IMR-90 (cell line): ENCODE measurements around the gene SLC12A1. TPM values are rescaled to one million over a fixed set of nuclear protein-coding genes. Genes with fewer than 3 reads are reported as not detected.

Source experiments
- ATAC-seq: fragments of 200-7000 bp; cut with Tn5 transposase; 2 replicates; pipeline ENCODE4 v1.9.1; 2020; ENCODE audit warnings: low read depth, mild to moderate bottlenecking, moderate library complexity
- BruUV-seq: library from RNA; stranded (reverse); fragments of 400-500 nt; replicated peaks from 2 replicates; lab custom pipeline; 2021; lab: Mats Ljungman, UMichigan
- CTCF ChIA-PET: fragments of 300-600 bp; formaldehyde crosslinking; extraction: SDS; loops from one replicate; lab custom pipeline; 2021; ENCODE audit warnings: antibody characterized with exemption; lab: Yijun Ruan, JAX
- POLR2A ChIA-PET: fragments of 300-600 bp; sonication (Branson Sonifier 250); formaldehyde crosslinking; loops from one replicate; lab custom pipeline; 2022; ENCODE audit warnings: antibody characterized with exemption; ENCODE audit not compliant: unreplicated experiment; lab: Charles Lee
- DNase-seq: peaks from one replicate; pipeline ENCODE4 v3.0.0; 2013
- H2AFZ ChIP-seq: replicated peaks from 2 replicates; pipeline ENCODE3; 2013; ENCODE audit warnings: low read length, mild to moderate bottlenecking; ENCODE audit not compliant: poor library complexity
- H2AK5ac ChIP-seq: 2 replicates; pipeline ENCODE4 v1.6.1; 2013; ENCODE audit warnings: low read depth, low read length, inconsistent platforms
- H2AK9ac ChIP-seq: replicated peaks from 2 replicates; pipeline ENCODE3; 2013; ENCODE audit warnings: mild to moderate bottlenecking, low read depth, low read length, moderate library complexity; ENCODE audit not compliant: poor library complexity
- H2BK120ac ChIP-seq: 2 replicates; pipeline ENCODE4 v1.6.1; 2013; ENCODE audit warnings: low read depth, low read length, inconsistent platforms
- H2BK15ac ChIP-seq: 3 replicates; pipeline ENCODE4 v1.6.1; 2013; ENCODE audit warnings: low read depth, low read length, inconsistent platforms
- H2BK20ac ChIP-seq: 2 replicates; pipeline ENCODE4 v1.6.1; 2013; ENCODE audit warnings: low read depth, mild to moderate bottlenecking, inconsistent platforms, low read length, moderate library complexity
- H2BK5ac ChIP-seq: 2 replicates; pipeline ENCODE4 v1.6.1; 2013; ENCODE audit warnings: mild to moderate bottlenecking, low read depth, low read length, inconsistent platforms; ENCODE audit not compliant: poor library complexity, severe bottlenecking
- H3K14ac ChIP-seq: replicated peaks from 2 replicates; pipeline ENCODE4 v1.6.1; 2013; ENCODE audit warnings: low read depth, low read length, inconsistent platforms
- H3K18ac ChIP-seq: 2 replicates; pipeline ENCODE4 v1.6.1; 2013; ENCODE audit warnings: low read depth, low read length, control low read depth
- H3K23ac ChIP-seq: 2 replicates; pipeline ENCODE4 v1.6.1; 2013; ENCODE audit warnings: low read depth, low read length, inconsistent platforms
- H3K27ac ChIP-seq: 2 replicates; pipeline ENCODE4 v1.5.1; 2013; ENCODE audit warnings: mild to moderate bottlenecking, control low read depth, low read length; ENCODE audit not compliant: insufficient read depth
- H3K27me3 ChIP-seq: 2 replicates; pipeline ENCODE4 v1.6.1; 2013; ENCODE audit warnings: low read length; ENCODE audit not compliant: control insufficient read depth, insufficient read depth
- H3K36me3 ChIP-seq: 2 replicates; pipeline ENCODE4 v1.6.1; 2013; ENCODE audit warnings: low read length, mixed read lengths; ENCODE audit not compliant: control insufficient read depth, insufficient read depth
- H3K4ac ChIP-seq: 2 replicates; pipeline ENCODE4 v1.6.1; 2013; ENCODE audit warnings: low read depth, low read length, inconsistent platforms
- H3K4me1 ChIP-seq: 2 replicates; pipeline ENCODE4 v1.6.1; 2013; ENCODE audit warnings: low read length, mixed read lengths; ENCODE audit not compliant: control insufficient read depth, insufficient read depth
- H3K4me2 ChIP-seq: 2 replicates; pipeline ENCODE4 v1.6.1; 2013; ENCODE audit warnings: low read depth, mild to moderate bottlenecking, control low read depth, low read length, moderate library complexity
- H3K4me3 ChIP-seq: 2 replicates; pipeline ENCODE4 v1.5.1; 2013; ENCODE audit warnings: low read depth, mild to moderate bottlenecking, control low read depth, low read length, moderate library complexity; ENCODE audit not compliant: insufficient read depth
- H3K56ac ChIP-seq: 2 replicates; pipeline ENCODE4 v1.6.1; 2013; ENCODE audit warnings: low read length, inconsistent platforms; ENCODE audit not compliant: insufficient read depth; ENCODE audit errors: extremely low read depth
- H3K79me1 ChIP-seq, 2 experiments: 2 replicates each; pipeline ENCODE4 v1.6.1; 2013; ENCODE audit warnings: low read length in 2 of 2, inconsistent platforms in 1 of 2, low read depth in 1 of 2
- H3K9ac ChIP-seq: 2 replicates; pipeline ENCODE4 v1.6.1; 2013; ENCODE audit warnings: low read depth, low read length, control low read depth
- H3K9me1 ChIP-seq: 2 replicates; pipeline ENCODE4 v1.6.1; 2013; ENCODE audit warnings: low read length, inconsistent platforms; ENCODE audit not compliant: insufficient read depth
- H3K9me3 ChIP-seq: 2 replicates; pipeline ENCODE4 v1.6.1; 2013; ENCODE audit warnings: low read length; ENCODE audit not compliant: control insufficient read depth, insufficient read depth
- H4K20me1 ChIP-seq: 2 replicates; pipeline ENCODE4 v1.6.1; 2013; ENCODE audit warnings: low read length, inconsistent platforms; ENCODE audit not compliant: insufficient read depth
- H4K5ac ChIP-seq: 2 replicates; pipeline ENCODE4 v1.6.1; 2013; ENCODE audit warnings: mild to moderate bottlenecking, low read depth, low read length, control low read depth
- H4K8ac ChIP-seq, 2 experiments: 2 replicates each; pipeline ENCODE4 v1.6.1; 2013; ENCODE audit warnings: low read depth in 2 of 2, low read length in 2 of 2, control low read depth in 1 of 2, inconsistent platforms in 1 of 2
- H4K91ac ChIP-seq: 2 replicates; pipeline ENCODE4 v1.6.1; 2013; ENCODE audit warnings: low read depth, low read length, inconsistent platforms; ENCODE audit not compliant: insufficient read depth
- BHLHE40 ChIP-seq: fragments of 150-350 bp; IDR thresholded peaks from 2 replicates; pipeline ENCODE4 v1.6.1; 2016; ENCODE audit warnings: mild to moderate bottlenecking, low read depth, low read length
- CEBPB ChIP-seq: IDR thresholded peaks from 2 replicates; pipeline ENCODE4 v1.6.1; 2012; ENCODE audit warnings: low read depth, low read length, improper control_type of control experiment
- CHD1 ChIP-seq: IDR thresholded peaks from 2 replicates; pipeline ENCODE4 v1.6.1; 2012; ENCODE audit warnings: low read depth, low read length, improper control_type of control experiment
- CTCF ChIP-seq: conservative IDR thresholded peaks from 2 replicates; pipeline ENCODE4 v1.5.1; 2012; ENCODE audit warnings: mild to moderate bottlenecking, low read depth, low read length, improper control_type of control experiment
- ELK1 ChIP-seq: fragments of 150-350 bp; IDR thresholded peaks from 2 replicates; pipeline ENCODE4 v1.6.1; 2016; ENCODE audit warnings: low read depth, mild to moderate bottlenecking, low read length, moderate library complexity, borderline replicate concordance
- FOS ChIP-seq: fragments of 150-350 bp; IDR thresholded peaks from 2 replicates; pipeline ENCODE4 v1.6.1; 2016; ENCODE audit warnings: low read depth, low read length
- MAFK ChIP-seq: IDR thresholded peaks from 2 replicates; pipeline ENCODE4 v1.6.1; 2012; ENCODE audit warnings: low read depth, low read length, improper control_type of control experiment
- MAZ ChIP-seq: IDR thresholded peaks from 2 replicates; pipeline ENCODE4 v1.6.1; 2012; ENCODE audit warnings: low read depth, mild to moderate bottlenecking, low read length, improper control_type of control experiment, moderate library complexity, borderline replicate concordance
- MXI1 ChIP-seq: IDR thresholded peaks from 2 replicates; pipeline ENCODE4 v1.6.1; 2012; ENCODE audit warnings: low read depth, mild to moderate bottlenecking, low read length, moderate library complexity, borderline replicate concordance
- POLR2A ChIP-seq: IDR thresholded peaks from 2 replicates; pipeline ENCODE4 v1.6.1; 2012; ENCODE audit warnings: mild to moderate bottlenecking, low read depth, low read length
- RAD21 ChIP-seq: IDR thresholded peaks from 2 replicates; pipeline ENCODE4 v1.6.1; 2012; ENCODE audit warnings: low read length, improper control_type of control experiment
- RCOR1 ChIP-seq: IDR thresholded peaks from 2 replicates; pipeline ENCODE4 v1.6.1; 2012; ENCODE audit warnings: mild to moderate bottlenecking, low read length, improper control_type of control experiment; ENCODE audit not compliant: insufficient replicate concordance
- RFX5 ChIP-seq: IDR thresholded peaks from 2 replicates; pipeline ENCODE4 v1.8.0; 2012; ENCODE audit warnings: low read depth, mild to moderate bottlenecking, low read length, moderate library complexity
- SMC3 ChIP-seq: fragments of 150-350 bp; IDR thresholded peaks from 2 replicates; pipeline ENCODE4 v1.6.1; 2016; ENCODE audit warnings: low read depth, mild to moderate bottlenecking, antibody characterized with exemption, low read length, moderate library complexity
- USF2 ChIP-seq: fragments of 150-350 bp; IDR thresholded peaks from 2 replicates; pipeline ENCODE4 v1.6.1; 2017; ENCODE audit warnings: mild to moderate bottlenecking, antibody characterized with exemption, low read length, low read depth
- WGBS, 2 experiments: methylation state at CpG; one replicate each; pipeline versions ENCODE4 v1.1.5 to v1.1.7; 2013; ENCODE audit warnings: missing lambda C conversion rate in 2 of 2; ENCODE audit not compliant: insufficient read length in 1 of 2; ENCODE audit errors: extremely low coverage in 2 of 2; 5-methylcytosine and 5-hydroxymethylcytosine counted together
- dilution Hi-C: fragments of 300-500 bp; cut with HindIII; formaldehyde crosslinking; loops from one replicate; pipeline ENCODE4 v1.14.3; 2018; ENCODE audit warnings: low sequenced_read_pairs; ENCODE audit not compliant: unreplicated experiment
- in situ Hi-C: fragments of 300-500 bp; cut with MboI; formaldehyde crosslinking; loops from 3 replicates; pipeline ENCODE4 v1.14.3; 2019; ENCODE audit warnings: low sequenced_read_pairs, inconsistent platforms, mixed read lengths
- intact Hi-C: fragments of 100-400 bp; cut with micrococcal nuclease; formaldehyde crosslinking; loops from 2 replicates; pipeline ENCODE4 v1.10.0; 2022
- polyA plus RNA-seq, 3 experiments: library from polyadenylated mRNA; depleted of rRNA; stranded (reverse); fragments of >200 nt; gene quantifications; 2 replicates each; pipeline ENCODE4 v1.2.3, GENCODE V29; 2012; ENCODE audit warnings: low replicate concordance in 1 of 3
- total RNA-seq: library from RNA; depleted of rRNA; stranded (reverse); fragments of >200 nt; gene quantifications from 2 replicates; pipeline ENCODE4 v1.2.3, GENCODE V29; 2012

Gene SLC12A1
- total and polyA plus RNA-seq, 2 of the 4 experiments (the other 2 are of a cell fraction) = not detected

- H4K91ac ChIP-seq = no peak overlapping the region
- H3K9me3 ChIP-seq = no peaks in the 10 kb centered on the region
- no peak overlapping the region for H3K18ac ChIP-seq
- dilution Hi-C loops (no loop called here), in situ Hi-C loops (no loop called here), intact Hi-C loops (no loop called here)
- peaks cover 3% of the 10 kb centered on the region for H3K4me1 ChIP-seq
- H3K27ac ChIP-seq = peak overlapping the region; percentile 4; the same call in 1 of the 2 replicates
- peak overlapping the region; percentile 34; the same call in 1 of the 2 replicates for H4K5ac ChIP-seq
- DNase-seq (peak; percentile 8), ATAC-seq (no peak)
- H4K8ac ChIP-seq = peak overlapping the region; percentile 57 to 69; a peak in 3 of 4 replicates
- H3K9ac ChIP-seq = peak overlapping the region; percentile 90; the same call in 1 of the 2 replicates
- H2AK5ac ChIP-seq = no peak overlapping the region
- peak overlapping the region; percentile 95 for H3K4me3 ChIP-seq
- no peak overlapping the region for H2BK120ac ChIP-seq
- H2AFZ ChIP-seq = no peak overlapping the region
- peak overlapping the region; percentile 14; the same call in 1 of the 2 replicates for H3K23ac ChIP-seq
- H3K27me3 ChIP-seq = no peaks in the 10 kb centered on the region
- BruUV-seq = no TSS peak
- H2BK15ac ChIP-seq = no peak overlapping the region
- ChIA-PET POLR2A (no interaction called here), CTCF (no interaction called here)
- H2BK20ac ChIP-seq = no peak overlapping the region
- peak overlapping the region; percentile 20; the same call in 1 of the 2 replicates for H3K4ac ChIP-seq
- H4K20me1 ChIP-seq = peaks cover 10% of the 10 kb centered on the region
- peaks cover 4% of the 10 kb centered on the region for H3K36me3 ChIP-seq
- H2BK5ac ChIP-seq = peak overlapping the region; percentile 86
- no peak overlapping the region for H2AK9ac ChIP-seq
- WGBS, 2 experiments = 0% methylated on average over 2 of the region's 11 CpGs; no CpG with 5 or more reads in 1 of the 2 experiments
- H3K56ac ChIP-seq = peak overlapping the region; percentile 82
- peak overlapping the region; percentile 65 for H3K4me2 ChIP-seq
- H3K9me1 ChIP-seq = peaks cover 4% of the 10 kb centered on the region
- H3K79me1 ChIP-seq = peaks cover 6 to 36% of the 10 kb centered on the region in 2 experiments; a peak in 3 of 4 replicates
- peak overlapping the region; percentile 10; the same call in 1 of the 2 replicates for H3K14ac ChIP-seq
- TF ChIP-seq RCOR1 = no peak
- TF ChIP-seq CTCF = no peak
- TF ChIP-seq FOS = no peak
- TF ChIP-seq MAFK = no peak
- no peak for TF ChIP-seq CHD1
- TF ChIP-seq RFX5 = no peak
- TF ChIP-seq POLR2A = no peak
- no peak for TF ChIP-seq ELK1
- no peak for TF ChIP-seq MAZ
- TF ChIP-seq USF2 = no peak
- TF ChIP-seq RAD21 = no peak
- TF ChIP-seq BHLHE40 = no peak
- no peak for TF ChIP-seq SMC3
- TF ChIP-seq CEBPB = no peak
- TF ChIP-seq MXI1 = no peak
These were observed 124.1 kb downstream of the SLC12A1 start for GRCh38 chr15:48330105-48330785.
